GM21723 (cell line): Measurements from ENCODE around the gene RINL.
"Not testable (repeated sequence)": the region's sequence is repeated elsewhere in the genome, so short reads cannot be mapped to it uniquely, and the experiment has no call there.

Source experiments
- ATAC-seq: cut with Tn5 transposase; IDR thresholded peaks from one replicate; pipeline ENCODE4 v1.9.1; 2021; ENCODE audit warnings: mild to moderate bottlenecking, moderate library complexity; ENCODE audit not compliant: unreplicated experiment

Gene RINL

GRCh38 chr19:38905620-38906019 lies 27.5 kb upstream of the RINL start:
- no peak for ATAC-seq

- ATAC-seq: no peak
Observed at GRCh38 chr19:38904581-38905539, 26.8 kb upstream of the RINL start.

GRCh38 chr19:38901683-38902082 lies 23.6 kb upstream of the RINL start:
- ATAC-seq: no peak

- no peak for ATAC-seq
Observed at GRCh38 chr19:38900743-38901190, 22.7 kb upstream of the RINL start.

GRCh38 chr19:38900202-38900629 lies 22.1 kb upstream of the RINL start:
- no peak for ATAC-seq

GRCh38 chr19:38899447-38900201 lies 21.5 kb upstream of the RINL start, which contains the start of the genes NFKBIB and SIRT2:
Gene NFKBIB, plus strand, starts transcription at chr19:38899969. Its CDS starts 64 bp downstream, at chr19:38900033.
Gene SIRT2, minus strand, starts transcription at chr19:38899618. Its CDS starts 97 bp downstream, at chr19:38899521.
- peak; percentile 89 for ATAC-seq

- ATAC-seq: no peak
Observed at GRCh38 chr19:38898788-38899446, 20.8 kb upstream of the RINL start.

- no peak for ATAC-seq
Observed at GRCh38 chr19:38894968-38895367, 16.9 kb upstream of the RINL start.

- ATAC-seq: no peak
Observed at GRCh38 chr19:38893341-38893771, 15.3 kb upstream of the RINL start.

GRCh38 chr19:38892841-38893240 lies 14.8 kb upstream of the RINL start:
- no peak for ATAC-seq

- no peak for ATAC-seq
Observed at GRCh38 chr19:38891771-38892170, 13.7 kb upstream of the RINL start.

- no peak for ATAC-seq
Observed at GRCh38 chr19:38890686-38891085, 12.6 kb upstream of the RINL start.

GRCh38 chr19:38889803-38890202 lies 11.7 kb upstream of the RINL start:
- no peak for ATAC-seq

GRCh38 chr19:38888876-38889275 lies 10.8 kb upstream of the RINL start:
- ATAC-seq: no peak

- not testable (repeated sequence) for ATAC-seq
Observed at GRCh38 chr19:38884691-38885090, 6.6 kb upstream of the RINL start.

GRCh38 chr19:38883286-38883685 lies 5.2 kb upstream of the RINL start:
- no peak for ATAC-seq

- ATAC-seq: no peak
Observed at GRCh38 chr19:38880882-38881609, 3.0 kb upstream of the RINL start.

GRCh38 chr19:38880076-38880881 lies 2.2 kb upstream of the RINL start:
- ATAC-seq: no peak

- no peak for ATAC-seq
Observed at GRCh38 chr19:38879400-38879751, 1.3 kb upstream of the RINL start.
